ENCODE results near the gene RIPK1.

Gene RIPK1

DNA sequence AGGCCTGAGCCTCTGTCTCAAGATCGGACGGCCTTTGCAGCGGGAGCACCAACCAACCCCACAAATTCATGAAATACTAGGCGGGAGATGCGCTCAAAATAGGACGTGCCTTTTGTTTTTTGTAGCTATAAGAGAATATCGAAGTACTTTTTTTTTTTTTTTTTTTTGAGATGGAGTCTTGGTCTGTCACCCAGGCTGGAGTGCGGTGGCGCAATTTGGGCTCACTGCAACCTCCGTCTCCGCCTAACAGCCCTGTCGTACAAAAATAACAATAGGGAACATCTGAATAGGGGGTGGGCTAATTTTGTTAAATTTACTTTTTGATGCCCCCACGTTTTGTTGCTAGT, 94.9 kb downstream of the RIPK1 start:
- no peak for DNase-seq (ENCODE audit: low spot score)

DNA sequence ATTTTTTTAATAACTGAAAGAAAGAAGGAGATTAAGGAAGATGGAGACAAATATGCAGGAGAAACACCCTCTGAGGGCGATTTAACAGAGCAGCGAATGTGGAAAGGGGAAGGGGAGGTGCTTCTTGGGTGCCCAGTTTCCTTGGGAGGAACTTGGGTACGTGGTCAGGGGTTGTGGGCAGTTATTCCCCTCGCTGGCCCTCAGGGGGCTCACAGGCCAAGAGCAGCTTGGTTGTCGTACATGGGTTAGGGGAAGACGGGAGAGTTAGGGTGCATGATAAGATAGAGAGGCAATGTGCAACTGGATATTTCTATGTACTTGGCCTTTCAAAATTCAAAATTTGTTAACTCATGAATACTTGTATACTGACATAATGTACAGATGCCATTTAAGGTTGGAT, 96.1 kb downstream of the RIPK1 start:
- DNase-seq (ENCODE audit: low spot score) = no peak

Data from AG08395 (cell line).